ENCODE measurements around the gene ARHGEF19.

ARHGEF19 gene

GRCh38 chr1:16152481-16153087, 59.9 kb downstream of the ARHGEF19 start:
- Mint-ChIP-seq H3K27me3 (peaks cover 5% of the 10 kb centered on the region), H3K36me3 (no peaks in the 10 kb centered on the region), H3K4me3 (no peak overlapping the region), H3K9me3 (ENCODE audit: low read depth) (no peaks in the 10 kb centered on the region), H3K27ac (no peak overlapping the region), H3K4me1 (ENCODE audit: low read depth) (peaks cover 14% of the 10 kb centered on the region)

GRCh38 chr1:16151995-16152384, 60.5 kb downstream of the ARHGEF19 start:
- Mint-ChIP-seq H3K9me3 (ENCODE audit: low read depth) (no peaks in the 10 kb centered on the region), H3K27me3 (peaks cover 5% of the 10 kb centered on the region), H3K27ac (no peak overlapping the region), H3K4me3 (no peak overlapping the region), H3K36me3 (no peaks in the 10 kb centered on the region), H3K4me1 (ENCODE audit: low read depth) (peaks cover 9% of the 10 kb centered on the region)

GRCh38 chr1:16151196-16151994, 61.1 kb downstream of the ARHGEF19 start:
- H3K4me1 Mint-ChIP-seq (ENCODE audit: low read depth), result peaks cover 5% of the 10 kb centered on the region
- no peaks in the 10 kb centered on the region for H3K36me3 Mint-ChIP-seq
- no peaks in the 10 kb centered on the region for H3K9me3 Mint-ChIP-seq (ENCODE audit: low read depth)
- H3K27ac Mint-ChIP-seq, result no peak overlapping the region
- H3K4me3 Mint-ChIP-seq, result no peak overlapping the region
- peaks cover 5% of the 10 kb centered on the region for H3K27me3 Mint-ChIP-seq

- Mint-ChIP-seq H3K9me3 (ENCODE audit: low read depth) (no peaks in the 10 kb centered on the region), H3K36me3 (no peaks in the 10 kb centered on the region), H3K27ac (no peak overlapping the region), H3K4me1 (ENCODE audit: low read depth) (peaks cover 2% of the 10 kb centered on the region), H3K27me3 (peaks cover 5% of the 10 kb centered on the region), H3K4me3 (no peak overlapping the region)
Observed at GRCh38 chr1:16150508-16150907, 61.9 kb downstream of the ARHGEF19 start.

- Mint-ChIP-seq H3K27ac (no peak overlapping the region), H3K4me1 (ENCODE audit: low read depth) (peaks cover 2% of the 10 kb centered on the region), H3K4me3 (no peak overlapping the region), H3K9me3 (ENCODE audit: low read depth) (no peaks in the 10 kb centered on the region), H3K36me3 (no peaks in the 10 kb centered on the region), H3K27me3 (peaks cover 5% of the 10 kb centered on the region)
Observed at GRCh38 chr1:16149702-16150488, 62.6 kb downstream of the ARHGEF19 start.

GRCh38 chr1:16149146-16149545, 63.3 kb downstream of the ARHGEF19 start:
- Mint-ChIP-seq H3K4me3 (no peak overlapping the region), H3K27ac (no peak overlapping the region), H3K9me3 (ENCODE audit: low read depth) (no peaks in the 10 kb centered on the region), H3K27me3 (peaks cover 5% of the 10 kb centered on the region), H3K4me1 (ENCODE audit: low read depth) (peaks cover 2% of the 10 kb centered on the region), H3K36me3 (no peaks in the 10 kb centered on the region)

GRCh38 chr1:16148329-16149092, 63.9 kb downstream of the ARHGEF19 start:
- H3K4me1 Mint-ChIP-seq (ENCODE audit: low read depth), result peaks cover 2% of the 10 kb centered on the region
- H3K27me3 Mint-ChIP-seq, result peaks cover 5% of the 10 kb centered on the region
- H3K36me3 Mint-ChIP-seq, result no peaks in the 10 kb centered on the region
- H3K27ac Mint-ChIP-seq, result no peak overlapping the region
- no peaks in the 10 kb centered on the region for H3K9me3 Mint-ChIP-seq (ENCODE audit: low read depth)
- no peak overlapping the region for H3K4me3 Mint-ChIP-seq

Measured in activated naive CD8-positive, alpha-beta T cell (primary cell).